HG03521 (cell line): ENCODE results near the gene PHLPP2.
A peak's percentile ranks its signal among the peaks of the same experiment; 100 is the strongest.
"Not testable (repeated sequence)": the region's sequence is repeated elsewhere in the genome, so short reads cannot be mapped to it uniquely, and the experiment has no call there.

Experiments used
- ATAC-seq: cut with Tn5 transposase; IDR thresholded peaks from one replicate; pipeline ENCODE4 v1.9.1; 2021; ENCODE audit warnings: mild to moderate bottlenecking, moderate library complexity; ENCODE audit not compliant: unreplicated experiment

PHLPP2 gene

GRCh38 chr16:71625113-71625850 is 99.2 kb downstream of the PHLPP2 start:
- no peak for ATAC-seq

GRCh38 chr16:71623597-71623996 is 100.9 kb downstream of the PHLPP2 start:
- ATAC-seq: no peak

- ATAC-seq: no peak
Observed at GRCh38 chr16:71622088-71622487, 102.4 kb downstream of the PHLPP2 start.

DNA sequence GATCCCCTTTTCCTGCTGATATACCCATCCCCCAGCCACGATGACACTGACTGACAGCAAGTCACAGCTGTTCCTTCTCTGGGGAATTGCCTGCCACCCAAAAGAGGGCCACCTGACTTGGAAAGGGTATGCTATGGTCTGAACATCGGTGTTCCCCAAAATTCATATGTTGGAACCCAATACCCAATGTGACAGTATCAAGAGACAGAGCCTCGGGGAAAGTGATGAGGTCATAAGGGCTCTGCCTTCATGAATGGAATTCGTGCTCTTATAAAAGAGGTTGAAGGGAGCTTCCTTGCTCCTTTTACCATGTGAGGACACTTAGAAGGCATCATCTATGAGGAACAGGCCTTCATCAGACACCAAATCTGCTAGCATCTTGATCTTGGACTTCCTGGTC is 106.1 kb downstream of the PHLPP2 start:
- no peak for ATAC-seq

DNA sequence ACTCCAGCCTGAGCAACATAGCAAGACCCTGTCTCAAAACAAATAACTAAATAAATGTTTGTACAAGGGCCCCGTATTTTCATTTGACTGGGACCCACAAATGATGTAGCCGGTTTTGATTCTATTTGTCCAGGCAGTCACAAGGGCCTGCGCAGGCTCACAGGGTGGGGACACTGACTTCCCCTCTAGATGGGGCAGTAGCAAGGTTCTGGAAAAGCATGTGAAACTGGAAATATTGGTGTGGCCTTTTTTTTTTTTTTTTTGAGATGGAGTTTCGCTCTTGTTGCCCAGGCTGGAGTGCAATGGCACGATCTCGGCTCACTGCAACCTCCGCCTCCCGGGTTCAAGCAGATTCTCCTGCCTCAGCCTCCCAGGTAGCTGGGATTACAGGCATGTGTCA is 109.5 kb downstream of the PHLPP2 start:
- ATAC-seq: not testable (repeated sequence)

GRCh38 chr16:71610936-71611871 is 113.3 kb downstream of the PHLPP2 start:
- ATAC-seq: peak; percentile 64

GRCh38 chr16:71610447-71610846 is 114.1 kb downstream of the PHLPP2 start:
- ATAC-seq: no peak

GRCh38 chr16:71609066-71609465 is 115.4 kb downstream of the PHLPP2 start:
- no peak for ATAC-seq

DNA sequence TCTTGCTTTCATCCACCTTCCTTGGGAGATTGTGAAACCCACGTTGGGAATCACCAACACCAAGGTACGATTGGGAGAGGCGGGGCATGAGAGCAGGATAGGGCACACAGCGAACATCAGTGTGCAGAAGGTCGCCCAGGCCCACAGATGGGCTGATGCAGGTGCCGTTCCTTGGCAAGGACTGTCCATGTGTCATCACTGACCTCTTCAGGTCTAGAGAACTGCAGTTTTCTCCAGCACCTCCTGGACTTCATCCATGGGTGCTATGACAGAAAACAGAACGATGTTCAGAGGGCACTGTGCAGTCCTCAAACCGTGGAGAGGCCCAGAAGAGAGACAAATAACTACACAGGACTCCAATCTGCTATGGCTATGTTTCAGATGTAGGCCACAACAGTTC is 123.7 kb downstream of the PHLPP2 start:
- ATAC-seq: no peak

DNA sequence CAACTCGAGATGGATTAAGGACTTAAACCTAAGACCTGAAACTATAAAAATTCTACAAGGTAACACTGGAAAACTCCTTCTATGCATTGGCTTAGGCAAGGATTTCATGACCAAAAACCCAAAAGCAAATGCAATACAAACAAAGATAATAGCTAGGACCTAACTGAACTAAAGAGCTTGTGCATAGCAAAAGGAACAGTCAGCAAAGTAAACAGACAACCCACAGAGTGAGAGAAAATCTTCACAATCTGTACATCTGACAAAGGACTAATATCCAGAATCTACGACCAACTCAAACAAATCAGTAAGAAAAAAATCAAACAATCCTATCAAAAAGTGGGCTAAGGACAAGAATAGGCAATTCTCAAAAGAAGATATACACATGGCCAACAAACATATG is 126.1 kb downstream of the PHLPP2 start:
- ATAC-seq: not testable (repeated sequence)

GRCh38 chr16:71595340-71595826 is 129.1 kb downstream of the PHLPP2 start:
- ATAC-seq: not testable (repeated sequence)
